ENCODE measurements around the gene CCDC78. TPM values are rescaled to one million over a fixed set of nuclear protein-coding genes. Genes with fewer than 3 reads are reported as not detected.

CCDC78 gene
- total and polyA plus RNA-seq, 7 experiments from 2014 or later, result 2.6 to 4.4 (median 3.0) TPM; not detected in 2

DNA sequence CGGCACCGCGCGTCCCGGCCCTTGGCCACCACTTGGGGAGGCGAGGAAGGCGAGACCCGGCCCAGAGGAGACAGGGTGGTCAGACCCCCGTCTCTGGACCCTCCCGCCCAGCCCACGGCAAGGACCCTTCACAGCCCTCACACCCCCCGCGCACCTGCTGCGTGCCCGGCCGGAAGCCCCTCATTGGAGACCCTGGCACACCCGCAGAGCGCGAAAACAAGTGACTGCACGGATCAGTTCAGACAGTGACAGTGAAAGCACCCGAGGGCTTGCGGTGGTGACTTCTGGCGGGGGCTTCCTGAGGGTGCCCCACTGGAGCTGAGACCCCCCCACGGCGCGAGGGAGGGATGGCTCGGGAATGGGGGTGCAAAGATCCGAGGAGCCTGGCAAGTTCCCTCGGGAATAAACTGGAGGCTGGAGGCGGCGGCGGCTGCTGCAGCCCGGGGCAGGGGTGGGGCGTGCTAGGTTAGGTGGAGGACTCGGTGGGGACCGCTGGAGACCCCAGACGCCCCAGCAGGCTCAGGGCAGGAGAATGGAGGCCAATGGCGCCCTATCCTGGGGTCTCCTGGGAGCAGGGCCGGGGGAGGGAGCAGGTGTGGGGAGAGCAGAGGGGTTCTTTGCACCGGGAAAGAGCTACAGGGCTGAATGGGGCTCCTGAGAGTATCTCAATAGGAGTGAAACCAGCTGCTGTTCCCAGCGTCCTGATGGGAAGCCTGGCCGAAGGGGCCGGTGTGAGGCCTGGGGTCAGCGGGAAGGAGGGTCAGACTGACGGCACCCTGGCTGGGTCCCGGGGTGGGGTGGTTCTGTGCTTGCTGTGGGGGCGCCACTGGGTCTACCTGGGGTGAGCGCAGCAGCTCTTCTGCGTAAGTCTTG, 19.8 kb downstream of the CCDC78 start:
- intact Hi-C loops (cut with micrococcal nuclease), result no loop called here
- Mint-ChIP-seq H3K4me1 (peaks cover 0 to 4% (median 1%) of the 10 kb centered on the region in 7 donors), H3K36me3 (no peaks in the 10 kb centered on the region), H3K27me3 (peaks cover 23 to 59% (median 31%) of the 10 kb centered on the region in 5 donors), H3K27ac (no peak overlapping the region), H3K4me3 (peak overlapping the region in 7 of 10 donors; percentile 21 to 72 (median 38)), H3K9me3 (peaks cover 0 to 2% (median 0%) of the 10 kb centered on the region in 11 donors)
- no peak for ATAC-seq
- ChIA-PET CTCF (interaction anchor here (0.6 kb wide), 1 partner anchor 87 kb away, joined by 3 read pairs; no protein-coding TSS in a partner anchor), POLR2A (interaction anchor here (1.6 to 2.3 kb wide), 2 partner anchors 11 to 13 kb away, joined by 4 to 8 read pairs; no protein-coding TSS in a partner anchor)
- no peaks in the 10 kb centered on the region for H3K9me3 ChIP-seq (ENCODE audit: control insufficient read depth in 2 of 3, low read length in 3 of 3)
- no peak overlapping the region for H3K27ac ChIP-seq (ENCODE audit: low read depth, low read length)
- no peaks in the 10 kb centered on the region for H3K36me3 ChIP-seq (ENCODE audit: control insufficient read depth in 2 of 3, insufficient read depth in 3 of 3, low read length in 3 of 3)
- H3K4me1 ChIP-seq (ENCODE audit: control insufficient read depth in 2 of 2, insufficient read depth in 2 of 2, low read length in 2 of 2), result no peaks in the 10 kb centered on the region
- H3K4me3 ChIP-seq (ENCODE audit: low read length), result no peak overlapping the region
- H3K27me3 ChIP-seq (ENCODE audit: control insufficient read depth in 2 of 2, insufficient read depth in 2 of 2, low read length in 2 of 2), result peaks cover 4 to 22% of the 10 kb centered on the region in 2 donors
- DNase-seq, result no peak

DNA sequence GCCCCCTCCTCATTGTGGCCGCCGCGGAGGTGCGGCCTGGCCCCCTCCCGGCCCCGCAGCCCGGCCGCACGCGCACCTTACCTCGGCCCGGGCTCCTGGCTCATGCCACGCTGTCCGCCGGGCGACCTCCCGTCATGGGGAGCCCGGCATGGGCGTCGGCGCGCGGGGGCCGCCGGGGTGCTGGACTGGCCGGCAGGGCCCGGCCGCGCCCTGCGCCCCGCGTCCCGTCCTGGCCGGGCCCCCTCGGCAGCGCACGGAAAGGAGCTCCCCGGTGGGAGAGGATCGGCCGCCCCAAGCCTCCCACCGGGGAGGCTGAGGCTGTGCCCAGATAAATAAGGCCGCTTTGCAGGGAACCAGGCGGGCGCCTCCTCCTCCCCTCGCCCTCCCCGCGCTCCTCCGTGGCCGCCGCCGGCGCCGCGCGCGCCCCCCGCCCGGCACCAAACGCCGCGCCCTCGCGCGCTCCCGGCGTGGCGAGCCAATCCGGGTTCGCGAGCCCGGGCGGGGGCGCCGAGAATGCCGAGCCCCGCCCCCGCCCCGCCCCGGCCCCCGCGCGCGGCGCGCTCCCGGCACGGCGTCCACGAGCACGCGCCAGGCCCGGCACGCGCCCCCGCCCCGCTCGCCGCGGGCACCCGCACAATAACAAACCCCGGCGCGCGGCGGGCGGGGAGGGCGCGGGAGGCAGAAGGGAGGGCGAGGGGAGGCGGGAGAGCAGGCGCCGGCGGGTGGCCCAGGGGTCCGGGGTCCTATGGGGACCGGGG, 20.6 kb downstream of the CCDC78 start, which contains the start of gene FBXL16:
Gene FBXL16, minus strand, starts transcription at position 371 of the 758 bp plus-strand sequence. CDS start 8,396 bp downstream, outside the sequence.
- no peak for DNase-seq
- peaks cover 23 to 64% (median 28%) of the 10 kb centered on the region in 5 donors for H3K27me3 Mint-ChIP-seq

GRCh38 chr16:704552-705380, 21.5 kb downstream of the CCDC78 start:
- peaks cover 0 to 7% (median 1%) of the 10 kb centered on the region in 7 donors for H3K4me1 Mint-ChIP-seq
- H3K27ac Mint-ChIP-seq, result no peak overlapping the region
- H3K4me1 ChIP-seq (ENCODE audit: control insufficient read depth in 2 of 2, insufficient read depth in 2 of 2, low read length in 2 of 2), result peaks cover 8 to 14% of the 10 kb centered on the region in 2 donors
- ChIA-PET CTCF (no interaction called here), POLR2A (interaction anchor here (1.1 kb wide), 1 partner anchor 9 kb away, joined by 5 read pairs; no protein-coding TSS in a partner anchor)
- H3K27me3 ChIP-seq (ENCODE audit: control insufficient read depth in 2 of 2, insufficient read depth in 2 of 2, low read length in 2 of 2), result peaks cover 4 to 22% of the 10 kb centered on the region in 2 donors
- no peak for ATAC-seq
- no peak overlapping the region for H3K4me3 ChIP-seq (ENCODE audit: low read length)
- H3K27me3 Mint-ChIP-seq, result peaks cover 23 to 67% (median 28%) of the 10 kb centered on the region in 5 donors
- DNase-seq, result no peak
- no peak overlapping the region for H3K4me3 Mint-ChIP-seq
- no peak overlapping the region for H3K27ac ChIP-seq (ENCODE audit: low read depth, low read length)
- intact Hi-C loops (cut with micrococcal nuclease), result loop anchor here in 1 of 2 donors (5.0 kb wide), 1 partner anchor 483 kb away; no protein-coding TSS in a partner anchor
- no peaks in the 10 kb centered on the region for H3K9me3 ChIP-seq (ENCODE audit: control insufficient read depth in 2 of 3, low read length in 3 of 3)
- no peaks in the 10 kb centered on the region for H3K36me3 ChIP-seq (ENCODE audit: control insufficient read depth in 2 of 3, insufficient read depth in 3 of 3, low read length in 3 of 3)
- peaks cover 0 to 2% (median 0%) of the 10 kb centered on the region in 11 donors for H3K9me3 Mint-ChIP-seq
- no peaks in the 10 kb centered on the region for H3K36me3 Mint-ChIP-seq

More for the DNA sequence above, 20.6 kb downstream of the CCDC78 start, which contains the start of gene FBXL16:
- no peak within 1 kb of the TSS for H3K27ac ChIP-seq (ENCODE audit: low read depth, low read length)
- H3K4me1 ChIP-seq (ENCODE audit: control insufficient read depth in 2 of 2, insufficient read depth in 2 of 2, low read length in 2 of 2), result peaks cover 0 to 8% of the 10 kb centered on the region in 2 donors
- no peaks in the 10 kb centered on the region for H3K36me3 ChIP-seq (ENCODE audit: control insufficient read depth in 2 of 3, insufficient read depth in 3 of 3, low read length in 3 of 3)
- intact Hi-C loops (cut with micrococcal nuclease), result no loop called here
- Mint-ChIP-seq H3K9me3 (peaks cover 0 to 2% (median 0%) of the 10 kb centered on the region in 11 donors), H3K4me1 (peaks cover 0 to 4% (median 1%) of the 10 kb centered on the region in 7 donors), H3K36me3 (no peaks in the 10 kb centered on the region), H3K4me3 (peak within 1 kb of the TSS in 7 of 10 donors; percentile 21 to 72 (median 38)), H3K27ac (no peak within 1 kb of the TSS)
- H3K9me3 ChIP-seq (ENCODE audit: control insufficient read depth in 2 of 3, low read length in 3 of 3), result no peaks in the 10 kb centered on the region
- ChIA-PET POLR2A (no interaction called here), CTCF (no interaction called here)
- ATAC-seq, result peak; percentile 28
- peaks cover 4 to 22% of the 10 kb centered on the region in 2 donors for H3K27me3 ChIP-seq (ENCODE audit: control insufficient read depth in 2 of 2, insufficient read depth in 2 of 2, low read length in 2 of 2)
- H3K4me3 ChIP-seq (ENCODE audit: low read length), result no peak within 1 kb of the TSS

DNA sequence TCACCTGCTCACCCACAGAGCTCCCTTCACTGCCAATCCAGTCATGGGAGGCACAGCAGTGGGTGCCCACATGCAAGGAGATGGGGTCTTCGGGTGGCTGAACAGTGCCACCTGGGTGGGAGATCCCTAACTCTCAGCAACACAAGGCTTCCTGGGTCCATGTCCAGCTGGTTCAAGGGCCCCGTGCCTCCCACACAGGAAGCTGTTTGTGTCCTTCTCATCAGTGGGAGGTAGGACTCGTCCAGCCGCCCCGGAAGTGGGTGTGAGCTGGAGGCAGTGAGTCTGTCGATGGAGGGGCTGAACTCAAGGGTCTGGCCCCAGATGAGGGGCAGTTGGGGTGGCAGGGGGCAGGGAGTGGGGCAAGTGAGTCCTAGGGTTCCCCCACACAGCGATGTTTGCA, 22.2 kb downstream of the CCDC78 start:
- H3K27ac ChIP-seq (ENCODE audit: low read depth, low read length), result no peak overlapping the region
- Mint-ChIP-seq H3K27ac (no peak overlapping the region), H3K27me3 (peaks cover 23 to 63% (median 27%) of the 10 kb centered on the region in 5 donors), H3K36me3 (no peaks in the 10 kb centered on the region), H3K4me3 (peak overlapping the region in 1 of 10 donors; percentile 38), H3K4me1 (peaks cover 0 to 11% (median 4%) of the 10 kb centered on the region in 7 donors), H3K9me3 (peaks cover 0 to 2% (median 0%) of the 10 kb centered on the region in 11 donors)
- ChIA-PET CTCF (no interaction called here), POLR2A (interaction anchor here (1.1 kb wide), 1 partner anchor 8 kb away, joined by 5 read pairs; no protein-coding TSS in a partner anchor)
- no peaks in the 10 kb centered on the region for H3K9me3 ChIP-seq (ENCODE audit: control insufficient read depth in 2 of 3, low read length in 3 of 3)
- ATAC-seq (no peak), DNase-seq (no peak)
- H3K4me3 ChIP-seq (ENCODE audit: low read length), result no peak overlapping the region
- H3K27me3 ChIP-seq (ENCODE audit: control insufficient read depth in 2 of 2, insufficient read depth in 2 of 2, low read length in 2 of 2), result peaks cover 4 to 22% of the 10 kb centered on the region in 2 donors
- H3K4me1 ChIP-seq (ENCODE audit: control insufficient read depth in 2 of 2, insufficient read depth in 2 of 2, low read length in 2 of 2), result peaks cover 14 to 16% of the 10 kb centered on the region in 2 donors
- intact Hi-C loops (cut with micrococcal nuclease), result loop anchor here in 1 of 2 donors (5.0 kb wide), 1 partner anchor 483 kb away; no protein-coding TSS in a partner anchor
- H3K36me3 ChIP-seq (ENCODE audit: control insufficient read depth in 2 of 3, insufficient read depth in 3 of 3, low read length in 3 of 3), result no peaks in the 10 kb centered on the region

- Mint-ChIP-seq H3K27me3 (peaks cover 18 to 58% (median 22%) of the 10 kb centered on the region in 5 donors), H3K4me3 (no peak overlapping the region), H3K27ac (no peak overlapping the region), H3K36me3 (no peaks in the 10 kb centered on the region), H3K4me1 (peaks cover 0 to 11% (median 4%) of the 10 kb centered on the region in 7 donors), H3K9me3 (peaks cover 0 to 2% (median 0%) of the 10 kb centered on the region in 11 donors)
- intact Hi-C loops (cut with micrococcal nuclease), result loop anchor here in 1 of 2 donors (5.0 kb wide), 1 partner anchor 484 kb away; no protein-coding TSS in a partner anchor
- Histone ChIP-seq H3K27me3 (ENCODE audit: control insufficient read depth in 2 of 2, insufficient read depth in 2 of 2, low read length in 2 of 2) (peaks cover 4 to 22% of the 10 kb centered on the region in 2 donors), H3K4me3 (ENCODE audit: low read length) (no peak overlapping the region), H3K36me3 (ENCODE audit: control insufficient read depth in 2 of 3, insufficient read depth in 3 of 3, low read length in 3 of 3) (no peaks in the 10 kb centered on the region), H3K9me3 (ENCODE audit: control insufficient read depth in 2 of 3, low read length in 3 of 3) (no peaks in the 10 kb centered on the region), H3K27ac (ENCODE audit: low read depth, low read length) (no peak overlapping the region), H3K4me1 (ENCODE audit: control insufficient read depth in 2 of 2, insufficient read depth in 2 of 2, low read length in 2 of 2) (peaks cover 14 to 18% of the 10 kb centered on the region in 2 donors)
- POLR2A ChIA-PET, result no interaction called here
- DNase-seq, result no peak
- CTCF ChIA-PET, result interaction anchor here (0.6 to 2.0 kb wide), 2 partner anchors 7 to 41 kb away, joined by 4 to 5 read pairs; no protein-coding TSS in a partner anchor
- ATAC-seq, result no peak
Observed at GRCh38 chr16:703406-703805, 22.8 kb downstream of the CCDC78 start.
